Stimulated activated CD8-positive, alpha-beta memory T cell treated with anti-CD3 and anti-CD28 coated beads, Interleukin-4, amount 100 ng/mL, for 48 hours (primary cell): Measurements from ENCODE around the gene NKAIN4.

Experiments used
- DNase-seq: peaks from one replicate; pipeline ENCODE4 v3.0.0-alpha.2; 2020

Gene NKAIN4

GRCh38 chr20:63254232-63254605 lies at the start of gene NKAIN4:
TSS of gene NKAIN4 (minus strand) at chr20:63254463. CDS start at chr20:63254450, 13 bp downstream.
- DNase-seq, result no peak

- no peak for DNase-seq
Observed at GRCh38 chr20:63303095-63303666, 48.9 kb upstream of the NKAIN4 start.

GRCh38 chr20:63301671-63302070 lies 47.4 kb upstream of the NKAIN4 start:
- DNase-seq, result no peak

- DNase-seq, result no peak
Observed at GRCh38 chr20:63298731-63299312, 44.6 kb upstream of the NKAIN4 start.

GRCh38 chr20:63297796-63298572 lies 43.7 kb upstream of the NKAIN4 start:
- no peak for DNase-seq

- no peak for DNase-seq
Observed at GRCh38 chr20:63297371-63297781, 43.1 kb upstream of the NKAIN4 start.

- no peak for DNase-seq
Observed at GRCh38 chr20:63296531-63297299, 42.5 kb upstream of the NKAIN4 start.

GRCh38 chr20:63295846-63296245 lies 41.6 kb upstream of the NKAIN4 start:
- DNase-seq, result no peak

- no peak for DNase-seq
Observed at GRCh38 chr20:63295422-63295821, 41.2 kb upstream of the NKAIN4 start.

- DNase-seq, result no peak
Observed at GRCh38 chr20:63295018-63295417, 40.8 kb upstream of the NKAIN4 start.

- DNase-seq, result no peak
Observed at GRCh38 chr20:63294536-63294900, 40.3 kb upstream of the NKAIN4 start.

- no peak for DNase-seq
Observed at GRCh38 chr20:63293871-63294535, 39.7 kb upstream of the NKAIN4 start.

- no peak for DNase-seq
Observed at GRCh38 chr20:63293456-63293855, 39.2 kb upstream of the NKAIN4 start.

- no peak for DNase-seq
Observed at GRCh38 chr20:63292904-63293303, 38.6 kb upstream of the NKAIN4 start, which contains the start of gene COL20A1. TSS of gene COL20A1 (plus strand) at chr20:63293186. CDS start at chr20:63295108, 1,922 bp downstream.

- DNase-seq, result no peak
Observed at GRCh38 chr20:63292292-63292701, 38.0 kb upstream of the NKAIN4 start.

- no peak for DNase-seq
Observed at GRCh38 chr20:63291811-63292210, 37.5 kb upstream of the NKAIN4 start.

- peak; percentile 88 for DNase-seq
Observed at GRCh38 chr20:63290677-63291472, 36.6 kb upstream of the NKAIN4 start.

- no peak for DNase-seq
Observed at GRCh38 chr20:63290136-63290676, 35.9 kb upstream of the NKAIN4 start.

- no peak for DNase-seq
Observed at GRCh38 chr20:63289311-63290135, 35.3 kb upstream of the NKAIN4 start.

GRCh38 chr20:63288581-63289251 lies 34.5 kb upstream of the NKAIN4 start:
- DNase-seq, result no peak
